WI38 (cell line): ENCODE data around the gene PAX5.
A peak's percentile ranks its signal among the peaks of the same experiment; 100 is the strongest.

Experiments
- H3K4me3 ChIP-seq: 2 replicates; pipeline ENCODE4 v1.5.1; 2011; ENCODE audit warnings: low read depth, mild to moderate bottlenecking, control low read depth, low read length
- TF ChIP-seq, protein P1 (sequence below): IDR thresholded peaks from 2 replicates; pipeline ENCODE4 v1.5.1; 2012; ENCODE audit warnings: low read depth, mild to moderate bottlenecking, control low read depth, low read length

Gene PAX5

DNA sequence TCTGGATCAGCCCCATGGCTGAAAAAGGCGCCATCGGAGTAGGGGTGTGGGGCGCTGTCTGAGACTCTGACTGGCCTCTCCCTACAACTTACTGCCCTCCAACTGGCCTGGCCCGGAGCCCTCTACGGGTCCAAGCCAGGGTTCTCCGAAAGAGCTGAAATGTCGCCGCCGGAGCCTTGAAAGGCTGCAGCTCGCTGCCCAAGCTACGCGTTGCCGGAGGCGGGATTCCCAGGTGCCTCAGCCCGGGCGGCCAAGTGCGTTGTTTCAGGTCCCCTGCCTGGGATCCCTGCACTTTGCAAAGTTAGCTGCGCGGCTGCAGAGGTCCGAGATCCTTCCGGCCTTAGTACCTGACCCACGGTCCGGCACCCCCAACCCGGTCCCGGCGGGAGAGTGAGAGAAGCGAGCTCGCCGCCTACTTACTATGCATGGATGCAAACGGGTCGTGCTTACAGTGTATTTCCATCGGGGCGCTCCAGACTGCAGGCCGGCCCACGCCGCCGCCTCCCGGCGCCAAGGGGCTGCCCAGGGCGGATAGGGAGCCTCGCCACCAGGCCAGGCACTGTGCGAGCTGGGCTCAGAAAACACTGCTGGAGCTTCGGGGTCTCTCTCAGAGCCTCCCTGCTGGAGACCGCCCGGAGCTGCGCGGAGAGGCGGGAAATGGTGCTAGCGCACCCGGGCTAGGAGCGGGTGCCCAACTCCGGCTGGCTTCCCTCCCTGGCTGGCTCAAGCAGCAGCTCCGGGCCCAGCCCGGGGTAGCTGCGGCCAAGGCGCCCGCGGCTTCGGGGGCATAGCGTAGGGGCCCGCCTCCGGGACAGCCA is 7.7 kb downstream of the PAX5 start:
- TF ChIP-seq, protein P1, sequence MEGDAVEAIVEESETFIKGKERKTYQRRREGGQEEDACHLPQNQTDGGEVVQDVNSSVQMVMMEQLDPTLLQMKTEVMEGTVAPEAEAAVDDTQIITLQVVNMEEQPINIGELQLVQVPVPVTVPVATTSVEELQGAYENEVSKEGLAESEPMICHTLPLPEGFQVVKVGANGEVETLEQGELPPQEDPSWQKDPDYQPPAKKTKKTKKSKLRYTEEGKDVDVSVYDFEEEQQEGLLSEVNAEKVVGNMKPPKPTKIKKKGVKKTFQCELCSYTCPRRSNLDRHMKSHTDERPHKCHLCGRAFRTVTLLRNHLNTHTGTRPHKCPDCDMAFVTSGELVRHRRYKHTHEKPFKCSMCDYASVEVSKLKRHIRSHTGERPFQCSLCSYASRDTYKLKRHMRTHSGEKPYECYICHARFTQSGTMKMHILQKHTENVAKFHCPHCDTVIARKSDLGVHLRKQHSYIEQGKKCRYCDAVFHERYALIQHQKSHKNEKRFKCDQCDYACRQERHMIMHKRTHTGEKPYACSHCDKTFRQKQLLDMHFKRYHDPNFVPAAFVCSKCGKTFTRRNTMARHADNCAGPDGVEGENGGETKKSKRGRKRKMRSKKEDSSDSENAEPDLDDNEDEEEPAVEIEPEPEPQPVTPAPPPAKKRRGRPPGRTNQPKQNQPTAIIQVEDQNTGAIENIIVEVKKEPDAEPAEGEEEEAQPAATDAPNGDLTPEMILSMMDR, result no peak
- H3K4me3 ChIP-seq, result no peak overlapping the region

DNA sequence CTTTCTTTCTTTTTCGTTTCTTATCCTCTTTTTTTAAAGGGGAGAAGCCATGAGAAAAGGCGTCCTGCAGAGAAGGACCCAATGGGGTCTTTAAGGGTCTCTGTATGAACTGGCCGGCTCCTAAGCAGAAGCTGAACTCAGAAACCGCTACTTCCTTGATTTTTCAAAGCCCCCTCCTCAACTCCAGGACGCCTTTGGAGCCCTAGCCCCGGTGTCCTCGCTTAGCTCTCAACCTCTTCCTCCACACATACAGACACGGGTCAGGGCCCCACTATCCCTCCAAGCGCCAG is 8.3 kb downstream of the PAX5 start:
- peak overlapping the region; percentile 42 for H3K4me3 ChIP-seq
- TF ChIP-seq, protein P1, result no peak

DNA sequence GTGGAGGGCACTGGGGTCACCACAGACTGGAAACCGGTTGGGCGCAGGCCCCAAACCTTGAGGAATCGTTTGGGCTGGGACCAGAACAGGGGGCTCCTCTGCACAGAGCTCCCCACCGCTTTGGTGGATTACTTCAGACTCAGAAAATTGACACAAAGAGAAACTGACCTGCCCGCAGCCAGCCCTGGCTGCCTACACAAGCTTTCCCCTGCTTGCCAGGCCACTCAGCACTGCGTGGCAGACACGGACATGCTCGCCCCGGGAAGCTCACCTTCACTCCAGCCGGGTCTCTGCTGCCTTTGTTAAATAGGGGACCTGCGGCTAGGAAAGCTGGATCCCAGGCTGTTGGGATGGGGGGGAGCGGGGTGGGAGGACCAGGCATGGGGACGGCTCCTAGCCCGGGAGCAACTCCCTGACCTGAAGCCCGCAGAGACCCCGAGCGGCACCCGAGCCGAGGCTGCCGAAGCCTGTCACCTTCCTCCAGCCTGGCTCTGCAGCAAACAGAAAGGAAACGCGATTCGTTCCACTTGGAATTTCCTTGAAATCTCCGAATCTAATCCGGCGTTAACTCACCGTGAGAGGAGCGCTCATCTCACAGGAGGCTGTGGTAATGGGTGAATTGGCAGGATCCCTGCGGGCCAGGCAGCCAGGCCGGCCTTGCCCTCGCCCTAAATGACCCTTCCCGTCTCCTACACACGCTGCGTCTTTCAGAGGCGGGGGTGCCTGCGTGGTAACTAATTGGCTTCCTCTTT is 8.8 kb downstream of the PAX5 start:
- TF ChIP-seq, protein P1, result no peak
- peak overlapping the region; percentile 42 for H3K4me3 ChIP-seq

DNA sequence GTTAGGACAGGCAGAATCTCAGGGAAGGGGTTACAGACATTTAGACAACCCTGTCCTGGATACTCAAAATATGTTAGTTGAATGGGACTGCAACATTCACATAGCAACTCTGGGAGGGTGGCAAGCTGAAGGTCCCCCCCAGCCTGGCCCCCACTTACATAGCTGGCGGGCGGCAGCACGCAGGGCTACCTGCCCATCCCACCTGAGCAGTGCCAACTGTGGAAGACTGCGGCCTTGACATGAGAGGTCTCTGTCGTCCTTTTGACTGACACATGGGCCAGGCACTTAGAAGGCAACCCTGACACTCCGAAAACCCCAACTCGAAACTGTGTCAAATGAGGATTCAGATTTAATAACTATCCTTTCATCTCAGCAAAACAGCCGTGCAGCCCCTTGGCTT is 16.5 kb downstream of the PAX5 start:
- TF ChIP-seq, protein P1, result no peak
- no peak overlapping the region for H3K4me3 ChIP-seq

DNA sequence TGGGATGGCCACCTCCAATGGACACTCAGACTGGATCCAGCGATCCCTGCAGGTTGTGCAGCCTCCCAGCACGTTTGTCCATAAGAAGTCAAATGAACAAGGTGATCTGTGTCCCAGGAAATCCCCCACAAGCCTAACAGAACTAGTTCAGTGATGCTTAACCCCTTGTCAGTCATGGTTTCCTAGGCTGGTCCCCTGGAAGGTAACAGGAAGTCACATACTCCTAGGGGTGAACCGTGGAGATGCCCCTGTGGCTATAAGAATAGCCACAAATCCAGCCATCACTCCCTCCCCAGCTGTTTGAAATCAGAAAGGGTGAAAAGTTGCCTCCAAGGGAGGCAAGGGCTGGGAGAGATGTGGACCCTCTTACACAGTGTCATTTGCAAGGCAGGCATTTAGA is 22.5 kb downstream of the PAX5 start:
- TF ChIP-seq, protein P1, result no peak
- no peak overlapping the region for H3K4me3 ChIP-seq

DNA sequence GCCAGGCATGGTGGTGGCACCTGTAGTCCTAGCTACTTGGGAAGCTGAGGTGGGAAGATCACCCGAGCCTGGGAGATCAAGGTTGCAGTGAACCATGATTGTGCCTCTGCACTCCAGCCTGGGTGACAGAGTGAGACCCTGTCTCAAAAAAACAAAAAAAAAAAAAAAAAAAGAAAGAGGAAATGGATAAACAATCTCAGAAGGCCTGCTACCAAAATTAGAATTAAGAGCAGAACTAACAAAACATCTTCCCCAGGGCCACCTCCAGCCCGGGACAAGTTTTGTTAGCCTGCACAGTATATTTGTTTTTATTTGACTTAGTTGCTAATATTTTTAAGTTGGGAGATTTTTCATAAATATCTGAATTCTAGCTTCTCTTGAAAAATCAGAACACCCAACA is 23.1 kb downstream of the PAX5 start:
- TF ChIP-seq, protein P1, result no peak
- H3K4me3 ChIP-seq, result no peak overlapping the region

DNA sequence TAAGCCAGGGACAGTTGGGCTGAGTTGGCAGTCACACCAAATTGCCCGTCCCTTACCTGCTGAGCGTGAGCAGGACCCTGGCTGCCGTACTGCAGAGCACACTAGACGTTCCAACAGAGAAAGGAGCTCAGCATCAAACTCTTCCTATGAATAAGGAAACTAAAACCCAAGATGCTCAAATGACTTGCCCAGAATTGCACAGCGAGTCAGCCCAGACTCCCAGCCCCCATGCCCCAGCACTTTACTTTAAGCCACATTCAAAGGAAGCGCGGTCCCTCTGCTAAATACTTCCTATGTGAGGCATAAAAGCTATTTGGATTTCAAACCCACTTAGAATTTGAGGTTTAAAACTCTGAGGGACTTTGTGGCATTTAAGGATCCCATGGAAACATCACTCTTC is 23.9 kb downstream of the PAX5 start:
- H3K4me3 ChIP-seq, result no peak overlapping the region
- TF ChIP-seq, protein P1, result no peak
